ENCODE data around the gene MED31. TPM values are rescaled to one million over a fixed set of nuclear protein-coding genes. Genes with fewer than 3 reads are reported as not detected.

MED31 gene
- total RNA-seq, 2 experiments from 2014 or later: 23.1 to 23.2 TPM

- peaks cover 13% of the 10 kb centered on the region for H3K36me3 Mint-ChIP-seq
- H3K27me3 Mint-ChIP-seq: no peaks in the 10 kb centered on the region
- H3K27ac Mint-ChIP-seq: peak overlapping the region; percentile 68
- ATAC-seq (ENCODE audit: low read depth) (peak; percentile 26), DNase-seq (peak; percentile 71)
- no peaks in the 10 kb centered on the region for H3K9me3 Mint-ChIP-seq
- POLR2A ChIA-PET: interaction anchor here (1.0 to 4.3 kb wide), 5 partner anchors 11 to 204 kb away, joined by 3 to 42 read pairs (median 3); partner anchors contain the start of genes C17orf100 and MED31
- peak overlapping the region; percentile 97 for H3K4me3 Mint-ChIP-seq
- peaks cover 44% of the 10 kb centered on the region for H3K4me1 Mint-ChIP-seq
Measured at GRCh38 chr17:6639586-6640535, 11.5 kb downstream of the MED31 start.

GRCh38 chr17:6639014-6639585 is 12.3 kb downstream of the MED31 start:
- DNase-seq: peak; percentile 38
- Mint-ChIP-seq H3K27ac (peak overlapping the region; percentile 68), H3K4me3 (peak overlapping the region; percentile 97), H3K4me1 (peaks cover 40% of the 10 kb centered on the region), H3K27me3 (no peaks in the 10 kb centered on the region), H3K36me3 (peaks cover 15% of the 10 kb centered on the region), H3K9me3 (no peaks in the 10 kb centered on the region)
- no peak for ATAC-seq (ENCODE audit: low read depth)
- POLR2A ChIA-PET: interaction anchor here (1.2 to 4.3 kb wide), 3 partner anchors 12 to 118 kb away, joined by 3 to 42 read pairs (median 7); partner anchors contain the start of genes C17orf100 and MED31

GRCh38 chr17:6638046-6638908 is 13.1 kb downstream of the MED31 start:
- H3K9me3 Mint-ChIP-seq: no peaks in the 10 kb centered on the region
- peaks cover 18% of the 10 kb centered on the region for H3K36me3 Mint-ChIP-seq
- peak overlapping the region; percentile 33 for H3K4me3 Mint-ChIP-seq
- no peaks in the 10 kb centered on the region for H3K27me3 Mint-ChIP-seq
- DNase-seq (peak; percentile 33), ATAC-seq (ENCODE audit: low read depth) (no peak)
- no peak overlapping the region for H3K27ac Mint-ChIP-seq
- POLR2A ChIA-PET: interaction anchor here (1.0 kb wide), 1 partner anchor 13 kb away, joined by 3 read pairs; the partner anchor contains the start of genes C17orf100 and MED31
- H3K4me1 Mint-ChIP-seq: peaks cover 33% of the 10 kb centered on the region

GRCh38 chr17:6637458-6637840 is 14.0 kb downstream of the MED31 start:
- POLR2A ChIA-PET: no interaction called here
- ATAC-seq (ENCODE audit: low read depth) (no peak), DNase-seq (no peak)
- Mint-ChIP-seq H3K36me3 (peaks cover 20% of the 10 kb centered on the region), H3K9me3 (no peaks in the 10 kb centered on the region), H3K27me3 (no peaks in the 10 kb centered on the region), H3K27ac (no peak overlapping the region), H3K4me3 (no peak overlapping the region), H3K4me1 (peaks cover 25% of the 10 kb centered on the region)

- H3K27ac Mint-ChIP-seq: no peak overlapping the region
- ATAC-seq (ENCODE audit: low read depth) (no peak), DNase-seq (no peak)
- H3K27me3 Mint-ChIP-seq: no peaks in the 10 kb centered on the region
- peaks cover 19% of the 10 kb centered on the region for H3K4me1 Mint-ChIP-seq
- no peak overlapping the region for H3K4me3 Mint-ChIP-seq
- peaks cover 17% of the 10 kb centered on the region for H3K36me3 Mint-ChIP-seq
- POLR2A ChIA-PET: no interaction called here
- no peaks in the 10 kb centered on the region for H3K9me3 Mint-ChIP-seq
Measured at GRCh38 chr17:6636616-6637457, 14.6 kb downstream of the MED31 start.

- peaks cover 16% of the 10 kb centered on the region for H3K4me1 Mint-ChIP-seq
- no peak overlapping the region for H3K27ac Mint-ChIP-seq
- peaks cover 20% of the 10 kb centered on the region for H3K36me3 Mint-ChIP-seq
- ATAC-seq (ENCODE audit: low read depth) (no peak), DNase-seq (no peak)
- no peaks in the 10 kb centered on the region for H3K9me3 Mint-ChIP-seq
- POLR2A ChIA-PET: no interaction called here
- no peaks in the 10 kb centered on the region for H3K27me3 Mint-ChIP-seq
- H3K4me3 Mint-ChIP-seq: no peak overlapping the region
Measured at GRCh38 chr17:6636105-6636504, 15.3 kb downstream of the MED31 start.

GRCh38 chr17:6633263-6633662 is 18.1 kb downstream of the MED31 start:
- Mint-ChIP-seq H3K4me3 (no peak overlapping the region), H3K27ac (no peak overlapping the region), H3K27me3 (no peaks in the 10 kb centered on the region), H3K9me3 (no peaks in the 10 kb centered on the region), H3K36me3 (peaks cover 28% of the 10 kb centered on the region), H3K4me1 (peaks cover 13% of the 10 kb centered on the region)
- POLR2A ChIA-PET: interaction anchor here (1.2 kb wide), 1 partner anchor 9 kb away, joined by 3 read pairs; no protein-coding TSS in a partner anchor
- DNase-seq: no peak
- ATAC-seq (ENCODE audit: low read depth): no peak

- no peaks in the 10 kb centered on the region for H3K9me3 Mint-ChIP-seq
- DNase-seq: no peak
- ATAC-seq (ENCODE audit: low read depth): no peak
- POLR2A ChIA-PET: no interaction called here
- H3K4me1 Mint-ChIP-seq: peaks cover 9% of the 10 kb centered on the region
- peaks cover 29% of the 10 kb centered on the region for H3K36me3 Mint-ChIP-seq
- H3K4me3 Mint-ChIP-seq: no peak overlapping the region
- no peaks in the 10 kb centered on the region for H3K27me3 Mint-ChIP-seq
- no peak overlapping the region for H3K27ac Mint-ChIP-seq
Measured at GRCh38 chr17:6632530-6632929, 18.9 kb downstream of the MED31 start.

GRCh38 chr17:6630390-6630789 is 21.0 kb downstream of the MED31 start:
- POLR2A ChIA-PET: no interaction called here
- Mint-ChIP-seq H3K4me3 (no peak overlapping the region), H3K27ac (no peak overlapping the region)

GRCh38 chr17:6627019-6627418 is 24.4 kb downstream of the MED31 start:
- no peaks in the 10 kb centered on the region for H3K27me3 Mint-ChIP-seq
- H3K27ac Mint-ChIP-seq: no peak overlapping the region
- POLR2A ChIA-PET: no interaction called here
- H3K4me1 Mint-ChIP-seq: peaks cover 9% of the 10 kb centered on the region
- ATAC-seq (ENCODE audit: low read depth): no peak
- H3K4me3 Mint-ChIP-seq: no peak overlapping the region
- H3K36me3 Mint-ChIP-seq: peaks cover 18% of the 10 kb centered on the region
- no peak for DNase-seq
- no peaks in the 10 kb centered on the region for H3K9me3 Mint-ChIP-seq

More at GRCh38 chr17:6630390-6630789, 21.0 kb downstream of the MED31 start:
- peaks cover 7% of the 10 kb centered on the region for H3K4me1 Mint-ChIP-seq
- H3K27me3 Mint-ChIP-seq: no peaks in the 10 kb centered on the region
- DNase-seq: no peak
- H3K9me3 Mint-ChIP-seq: no peaks in the 10 kb centered on the region
- no peak for ATAC-seq (ENCODE audit: low read depth)
- peaks cover 33% of the 10 kb centered on the region for H3K36me3 Mint-ChIP-seq

- ATAC-seq (ENCODE audit: low read depth): no peak
- no peaks in the 10 kb centered on the region for H3K9me3 Mint-ChIP-seq
- peaks cover 18% of the 10 kb centered on the region for H3K36me3 Mint-ChIP-seq
- H3K27me3 Mint-ChIP-seq: no peaks in the 10 kb centered on the region
- POLR2A ChIA-PET: no interaction called here
- no peak for DNase-seq
- no peak overlapping the region for H3K4me3 Mint-ChIP-seq
- H3K27ac Mint-ChIP-seq: no peak overlapping the region
- peaks cover 9% of the 10 kb centered on the region for H3K4me1 Mint-ChIP-seq
Measured at GRCh38 chr17:6626616-6627015, 24.8 kb downstream of the MED31 start.

- no peak for DNase-seq
- no peaks in the 10 kb centered on the region for H3K9me3 Mint-ChIP-seq
- POLR2A ChIA-PET: no interaction called here
- H3K27me3 Mint-ChIP-seq: no peaks in the 10 kb centered on the region
- peaks cover 4% of the 10 kb centered on the region for H3K4me1 Mint-ChIP-seq
- H3K4me3 Mint-ChIP-seq: no peak overlapping the region
- peaks cover 8% of the 10 kb centered on the region for H3K36me3 Mint-ChIP-seq
- no peak for ATAC-seq (ENCODE audit: low read depth)
- H3K27ac Mint-ChIP-seq: no peak overlapping the region
Measured at GRCh38 chr17:6623941-6624340, 27.5 kb downstream of the MED31 start.

All from activated naive CD8-positive, alpha-beta T cell treated with anti-CD3 and anti-CD28 coated beads, Interleukin-2, amount 10 ng/mL, durations not matched to agents 7 days and 5 days (primary cell).